ENCODE results near the gene TMC7.

Gene TMC7

GRCh38 chr16:19089410-19089955, 105.7 kb downstream of the TMC7 start:
- no peak for DNase-seq (ENCODE audit: low read depth in 2 of 2)

GRCh38 chr16:19090916-19091315, 107.2 kb downstream of the TMC7 start:
- no peak for DNase-seq (ENCODE audit: low read depth in 2 of 2)

GRCh38 chr16:19092653-19093410, 109.1 kb downstream of the TMC7 start:
- no peak for DNase-seq (ENCODE audit: low read depth in 2 of 2)

- no peak for DNase-seq (ENCODE audit: low read depth in 2 of 2)
These were observed 110.2 kb downstream of the TMC7 start for GRCh38 chr16:19093631-19094541.

DNA sequence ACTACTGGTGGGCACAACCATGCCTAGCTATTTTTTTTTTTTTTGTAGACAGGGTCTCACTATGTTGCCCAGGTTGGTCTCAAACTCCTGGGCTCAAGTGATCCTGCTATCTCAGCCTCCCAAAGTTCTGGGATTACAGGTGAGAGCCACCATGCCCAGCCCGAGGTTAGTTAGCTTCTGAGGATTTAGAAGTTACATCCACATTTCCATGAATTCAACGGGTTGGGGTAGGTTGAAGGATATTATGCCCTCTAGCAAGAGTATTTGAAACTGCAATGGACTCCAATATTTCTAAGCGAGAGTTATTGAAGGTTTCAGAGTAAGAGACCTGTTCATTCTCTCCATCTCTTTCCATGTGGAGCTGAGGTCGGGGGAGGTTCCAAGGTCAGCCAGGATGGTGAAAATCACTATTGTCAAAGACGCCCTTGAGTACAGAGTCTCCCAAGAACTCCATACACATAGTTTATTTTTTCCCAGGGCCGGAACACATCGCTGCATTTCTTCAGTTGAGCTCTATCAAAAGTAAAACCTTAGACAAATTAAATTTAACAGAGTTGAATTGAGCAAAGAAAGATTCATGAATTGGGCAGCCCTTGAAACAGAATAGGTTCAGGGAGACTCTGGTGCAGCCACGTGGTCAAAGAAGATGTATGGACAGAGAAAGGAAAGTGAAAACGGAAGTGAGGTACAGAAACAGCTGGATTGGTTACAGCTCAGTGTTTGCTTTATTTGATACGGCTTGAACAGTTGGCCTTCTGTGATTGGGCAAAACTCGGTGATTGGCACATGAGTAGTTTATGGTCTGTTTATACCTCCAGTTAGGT, 111.0 kb downstream of the TMC7 start:
- DNase-seq (ENCODE audit: low read depth in 2 of 2): no peak

DNA sequence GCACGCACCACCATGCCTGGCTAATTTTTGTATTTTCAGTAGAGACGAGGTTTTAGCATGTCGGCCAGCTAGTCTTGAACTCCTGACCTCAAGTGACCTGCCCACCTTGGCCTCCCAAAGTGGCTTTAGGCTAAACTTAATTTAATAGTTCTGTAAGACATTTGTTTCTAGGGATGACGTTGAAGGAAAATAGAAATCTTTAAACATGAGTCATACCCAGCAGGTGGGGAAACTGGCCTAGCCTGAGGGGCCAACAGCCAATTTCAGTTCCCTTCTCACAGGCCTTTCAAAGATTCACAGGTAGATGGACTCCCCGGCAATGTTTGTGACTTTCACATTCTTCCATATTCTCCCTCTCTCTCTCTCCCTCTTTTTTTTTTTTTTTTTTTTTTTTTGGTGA, 111.9 kb downstream of the TMC7 start:
- no peak for DNase-seq (ENCODE audit: low read depth in 2 of 2)

- no peak for DNase-seq (ENCODE audit: low read depth in 2 of 2)
These were observed 114.4 kb downstream of the TMC7 start for GRCh38 chr16:19098173-19098572.

DNA sequence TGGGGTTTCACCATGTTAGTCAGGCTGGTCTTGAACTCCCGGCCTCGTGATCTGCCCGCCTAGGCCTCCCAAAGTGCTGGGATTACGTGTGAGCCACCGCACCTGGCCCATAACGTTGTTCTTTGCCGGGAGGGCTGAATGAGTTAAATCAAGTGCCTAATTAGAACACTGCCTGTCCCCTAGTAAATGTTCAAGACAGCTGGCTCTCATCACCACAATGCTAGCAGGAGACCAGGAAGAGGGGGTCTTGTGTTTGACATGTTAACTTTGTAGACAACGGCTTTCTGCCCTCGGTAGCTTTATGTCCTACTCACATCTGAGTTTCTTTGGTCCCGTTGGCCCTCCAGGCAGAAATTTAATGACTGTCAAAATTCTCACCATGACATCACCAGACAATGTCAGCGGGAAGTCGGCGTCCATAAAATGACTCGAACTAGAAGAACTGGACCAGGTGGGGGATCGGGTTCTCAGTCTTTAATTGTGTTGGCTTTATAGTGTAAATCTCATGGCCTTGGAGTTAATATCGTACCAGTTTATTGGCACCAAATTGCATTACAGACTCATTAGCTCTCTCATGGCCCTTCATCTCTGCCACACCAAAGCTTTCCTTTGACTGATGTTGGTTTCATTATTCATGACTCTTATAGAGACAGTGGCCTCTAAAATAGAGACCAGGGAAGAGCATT, 118.6 kb downstream of the TMC7 start:
- DNase-seq (ENCODE audit: low read depth in 2 of 2): no peak

DNA sequence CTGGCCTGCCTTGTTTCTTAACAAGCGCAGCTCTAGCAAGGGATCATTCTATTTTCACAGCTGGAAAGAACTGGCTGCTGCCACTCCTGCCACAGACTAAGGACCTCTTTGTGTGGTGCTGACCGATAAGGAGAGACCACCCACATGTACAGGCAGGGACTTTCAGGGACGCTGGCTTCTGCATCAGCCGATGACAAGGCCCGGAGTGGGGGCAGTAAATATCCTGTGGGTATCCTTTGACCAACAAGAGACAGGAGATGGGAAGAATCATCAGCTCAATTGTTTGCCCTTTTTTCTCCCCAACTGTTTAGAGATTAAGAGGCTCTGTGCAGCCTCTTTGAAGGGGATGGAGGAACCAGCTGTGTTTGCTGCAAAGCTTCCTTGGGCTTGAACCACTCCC, 120.9 kb downstream of the TMC7 start:
- DNase-seq (ENCODE audit: low read depth in 2 of 2): no peak

DNA sequence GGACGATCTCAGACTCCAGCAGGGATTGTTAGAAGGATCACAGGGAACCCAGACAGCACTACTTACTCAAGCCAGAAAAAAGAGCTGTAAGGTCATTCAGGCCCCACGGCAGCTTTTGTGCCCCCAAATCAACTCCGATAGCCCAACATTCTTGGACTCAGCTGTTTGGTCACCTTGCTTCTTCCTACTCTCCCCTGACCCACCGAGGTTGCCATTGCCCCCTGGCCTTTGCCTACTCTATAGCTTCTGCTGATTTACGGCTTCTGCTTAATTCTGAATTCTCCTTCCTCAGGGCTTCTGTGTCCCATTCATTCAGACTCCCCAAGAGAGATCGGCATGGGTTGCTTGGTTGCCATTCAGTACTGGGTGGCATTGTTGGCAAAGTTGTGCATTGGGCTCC, 121.4 kb downstream of the TMC7 start:
- DNase-seq (ENCODE audit: low read depth in 2 of 2): no peak

DNA sequence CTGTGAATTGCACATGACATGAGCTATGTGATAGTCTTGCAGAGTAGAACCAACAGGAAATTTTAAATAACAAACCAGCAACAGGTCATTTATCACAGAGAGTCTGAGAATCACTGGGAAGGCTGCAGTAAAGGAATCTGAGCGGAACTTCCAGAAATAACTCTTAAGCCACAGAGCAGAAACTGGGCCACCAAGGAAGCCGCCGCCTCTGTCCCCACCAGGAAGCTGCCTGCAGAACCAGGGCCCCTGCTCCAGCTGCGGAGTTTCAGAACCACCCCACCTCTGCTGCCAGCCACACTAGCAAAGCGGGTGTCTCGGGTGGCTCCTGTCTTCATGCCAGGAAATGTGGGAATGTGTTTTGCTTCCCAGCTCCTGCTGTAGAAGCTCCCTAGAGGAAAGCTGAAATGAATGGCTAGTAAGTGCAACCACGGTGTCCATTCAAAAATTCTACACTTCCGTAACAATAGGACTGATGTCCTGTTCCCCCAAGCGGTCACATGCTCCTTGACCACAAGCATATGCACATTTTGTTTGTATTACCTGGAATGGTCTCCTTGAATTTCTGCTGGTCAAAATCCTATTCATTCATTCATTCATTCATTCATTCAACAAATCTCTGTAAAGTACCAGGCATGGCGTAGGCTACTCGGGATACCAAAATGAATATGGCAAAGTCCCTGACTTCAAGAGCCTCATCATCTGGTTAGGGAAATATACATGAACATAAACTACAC, 122.3 kb downstream of the TMC7 start:
- no peak for DNase-seq (ENCODE audit: low read depth in 2 of 2)

GRCh38 chr16:19106625-19107020, 122.9 kb downstream of the TMC7 start:
- DNase-seq (ENCODE audit: low read depth in 2 of 2): no peak

DNA sequence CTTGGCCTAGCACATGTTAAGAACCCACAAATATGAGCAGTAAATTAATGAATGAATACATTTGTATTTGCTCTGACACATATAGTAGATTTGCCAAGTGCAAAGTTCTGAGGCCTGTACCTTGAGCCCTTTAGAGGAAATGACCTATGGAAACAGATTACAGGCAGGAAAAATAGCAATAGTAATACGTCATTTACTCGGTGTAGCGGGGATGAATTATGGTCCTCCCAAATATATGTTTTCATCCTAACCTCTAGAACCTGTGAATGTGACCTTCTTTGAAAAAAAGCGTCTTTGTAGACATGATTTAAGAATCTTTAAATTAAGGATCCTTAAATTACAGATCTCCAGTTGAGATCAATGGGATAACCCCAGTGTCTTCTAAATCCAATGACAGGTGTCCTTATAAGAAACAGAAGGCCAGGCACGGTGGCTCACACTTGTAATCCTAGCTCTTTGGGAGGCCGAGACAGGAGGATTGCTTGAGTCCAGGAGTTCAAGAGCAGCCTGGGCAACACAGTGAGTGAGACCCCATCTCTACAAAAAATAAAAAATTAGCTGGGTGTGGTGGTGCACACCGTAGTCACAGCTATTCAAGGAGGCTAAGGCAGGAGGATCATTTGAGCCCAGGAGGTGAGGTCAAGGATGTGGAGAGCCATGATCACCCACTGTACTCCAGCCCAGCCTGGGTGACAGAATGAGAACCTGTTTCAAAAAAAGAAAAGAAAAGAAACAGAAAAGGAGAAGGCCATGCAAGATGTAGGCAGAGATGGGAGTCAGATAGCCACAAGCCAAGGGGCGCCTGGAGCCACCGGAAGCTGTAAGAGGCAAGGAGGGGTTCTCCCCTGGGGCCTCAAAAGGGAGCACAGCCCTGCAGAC, 124.9 kb downstream of the TMC7 start:
- DNase-seq (ENCODE audit: low read depth in 2 of 2): no peak

- DNase-seq (ENCODE audit: low read depth in 2 of 2): no peak
These were observed 125.5 kb downstream of the TMC7 start for GRCh38 chr16:19109288-19109664.

DNA sequence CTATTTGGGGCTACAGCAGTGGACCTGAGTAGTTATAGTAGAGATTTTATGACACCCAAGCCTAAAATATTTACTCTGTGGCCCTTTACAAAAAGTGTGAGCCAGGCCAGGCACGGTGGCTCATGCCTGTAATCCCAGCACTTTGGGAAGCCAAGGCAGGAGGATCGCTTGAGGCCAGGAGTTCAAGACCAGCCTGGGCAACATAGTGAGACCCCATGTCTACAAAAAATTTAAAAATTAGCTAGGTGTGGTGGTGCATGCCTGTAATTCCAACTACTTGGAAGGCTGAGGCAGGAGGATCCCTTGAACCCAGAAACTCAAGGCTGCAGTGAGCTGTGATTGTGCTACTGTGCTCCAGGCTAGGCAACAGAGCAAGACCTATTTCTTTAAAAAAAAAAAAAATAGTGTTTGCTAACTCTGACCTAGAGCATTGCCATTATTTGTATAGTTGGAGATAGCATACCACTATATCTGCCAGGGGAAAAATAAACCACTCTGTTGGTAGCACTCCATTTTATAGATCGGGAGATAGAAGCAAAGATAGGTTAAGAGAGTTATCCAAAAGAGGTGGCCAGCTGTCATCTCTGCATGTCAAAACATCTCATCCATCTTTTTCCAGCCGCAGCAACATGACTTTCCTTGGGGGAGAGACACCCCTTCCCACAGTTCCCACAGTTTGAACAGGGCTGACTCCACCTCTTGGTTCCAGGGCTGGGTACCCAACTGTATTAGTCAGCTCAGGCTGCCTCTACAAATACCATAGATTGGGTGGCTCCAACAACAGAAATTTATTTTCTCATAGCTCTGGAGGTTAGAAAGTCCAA, 127.0 kb downstream of the TMC7 start:
- DNase-seq (ENCODE audit: low read depth in 2 of 2): no peak

DNA sequence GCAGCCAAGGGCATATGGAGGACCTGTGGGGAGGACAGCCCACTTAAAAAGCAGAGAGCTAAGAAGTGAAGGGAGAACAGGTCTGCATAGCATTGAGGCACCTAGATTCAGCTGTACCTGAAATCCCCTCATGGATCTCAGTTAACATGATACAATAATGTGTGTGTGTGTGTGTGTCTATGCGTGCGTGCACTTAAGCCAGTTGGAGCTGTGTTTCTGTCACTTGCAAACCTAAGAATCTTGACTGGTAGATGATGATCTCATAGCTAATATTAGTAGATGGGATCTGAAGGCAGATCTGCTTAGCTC, 128.3 kb downstream of the TMC7 start:
- no peak for DNase-seq (ENCODE audit: low read depth in 2 of 2)
